GM21825 (cell line): Measurements from ENCODE around the gene PISD.
A peak's percentile ranks its signal among the peaks of the same experiment; 100 is the strongest.

Experiments
- ATAC-seq: cut with Tn5 transposase; IDR thresholded peaks from one replicate; pipeline ENCODE4 v1.9.1; 2021; ENCODE audit warnings: mild to moderate bottlenecking, moderate library complexity; ENCODE audit not compliant: unreplicated experiment

Gene PISD

GRCh38 chr22:31652911-31653684, 8.9 kb downstream of the PISD start:
- ATAC-seq = no peak

- ATAC-seq = no peak
These were observed 9.9 kb downstream of the PISD start for GRCh38 chr22:31652088-31652487.

GRCh38 chr22:31651664-31652063, 10.4 kb downstream of the PISD start:
- no peak for ATAC-seq

- no peak for ATAC-seq
These were observed 11.6 kb downstream of the PISD start for GRCh38 chr22:31650391-31650790.

GRCh38 chr22:31647523-31648320, 14.3 kb downstream of the PISD start:
- ATAC-seq = no peak

GRCh38 chr22:31647066-31647465, 14.9 kb downstream of the PISD start:
- no peak for ATAC-seq

- peak; percentile 55 for ATAC-seq
These were observed 15.6 kb downstream of the PISD start for GRCh38 chr22:31646186-31647019.

- ATAC-seq = no peak
These were observed 22.5 kb downstream of the PISD start for GRCh38 chr22:31639436-31640039.

GRCh38 chr22:31637891-31638618, 24.0 kb downstream of the PISD start:
- ATAC-seq = peak; percentile 40

- peak; percentile 45 for ATAC-seq
These were observed 24.5 kb downstream of the PISD start for GRCh38 chr22:31637447-31637890.

GRCh38 chr22:31635638-31636306, 26.2 kb downstream of the PISD start:
- no peak for ATAC-seq

GRCh38 chr22:31631436-31631835, 30.6 kb downstream of the PISD start:
- no peak for ATAC-seq

GRCh38 chr22:31630331-31631329, 31.4 kb downstream of the PISD start:
- peak; percentile 45 for ATAC-seq

GRCh38 chr22:31629741-31630184, 32.3 kb downstream of the PISD start:
- ATAC-seq = no peak

- no peak for ATAC-seq
These were observed 32.9 kb downstream of the PISD start for GRCh38 chr22:31628969-31629708.

- no peak for ATAC-seq
These were observed 33.7 kb downstream of the PISD start for GRCh38 chr22:31628362-31628761.

GRCh38 chr22:31627223-31627731, 34.7 kb downstream of the PISD start:
- ATAC-seq = no peak
